OCI-LY1 (cell line): ENCODE data around the gene EFEMP2.
"Not testable (repeated sequence)": the region's sequence is repeated elsewhere in the genome, so short reads cannot be mapped to it uniquely, and the experiment has no call there.

Source experiments
- H2AFZ ChIP-seq: fragments of 200-600 bp; sonication (generic), shearing (Covaris generic); 2 replicates; pipeline ENCODE4 v1.6.0; 2014; ENCODE audit warnings: antibody characterized with exemption, mild to moderate bottlenecking, low read length
- H3F3A ChIP-seq: fragments of 200-600 bp; sonication (generic), shearing (Covaris generic); 2 replicates; pipeline ENCODE4 v1.6.0; 2014; ENCODE audit warnings: mild to moderate bottlenecking, antibody characterized with exemption, low read length, moderate library complexity; ENCODE audit not compliant: insufficient read depth
- H3K27ac ChIP-seq: fragments of 200-600 bp; sonication (generic); 2 replicates; pipeline ENCODE4 v1.5.1; 2014; ENCODE audit warnings: low read length, mixed run types, mild to moderate bottlenecking, low read depth; ENCODE audit not compliant: poor library complexity, severe bottlenecking
- H3K27me3 ChIP-seq: fragments of 200-600 bp; sonication (generic); 2 replicates; pipeline ENCODE4 v1.6.0; 2014; ENCODE audit warnings: antibody characterized with exemption, mild to moderate bottlenecking, low read length, moderate library complexity; ENCODE audit not compliant: insufficient read depth
- H3K36me3 ChIP-seq: fragments of 200-600 bp; sonication (generic); 2 replicates; pipeline ENCODE4 v1.6.1; 2014; ENCODE audit warnings: mild to moderate bottlenecking, antibody characterized with exemption, low read length, moderate library complexity, mixed read lengths; ENCODE audit not compliant: insufficient read depth
- H3K4me1 ChIP-seq: fragments of 200-600 bp; sonication (generic); 2 replicates; pipeline ENCODE4 v1.5.1; 2014; ENCODE audit warnings: mild to moderate bottlenecking, low read length, moderate library complexity; ENCODE audit not compliant: insufficient read depth, severe bottlenecking
- H3K4me2 ChIP-seq: fragments of 200-600 bp; sonication (generic), shearing (Covaris generic); 2 replicates; pipeline ENCODE4 v1.6.1; 2014; ENCODE audit warnings: low read length
- H3K4me3 ChIP-seq: fragments of 200-600 bp; sonication (generic); 2 replicates; pipeline ENCODE4 v1.5.1; 2014; ENCODE audit warnings: low read length, low read depth, mild to moderate bottlenecking, mixed read lengths; ENCODE audit not compliant: poor library complexity, severe bottlenecking
- H3K79me2 ChIP-seq: fragments of 200-600 bp; shearing (Covaris generic); 2 replicates; pipeline ENCODE4 v1.6.1; 2016; ENCODE audit warnings: mixed run types, low read length, mixed read lengths; ENCODE audit not compliant: insufficient read depth
- H3K9ac ChIP-seq: fragments of 200-600 bp; sonication (generic), shearing (Covaris generic); 2 replicates; pipeline ENCODE4 v1.6.1; 2014; ENCODE audit warnings: mild to moderate bottlenecking, low read length, mixed read lengths
- H3K9me2 ChIP-seq: fragments of 200-600 bp; sonication (generic), shearing (Covaris generic); 2 replicates; pipeline ENCODE4 v1.6.1; 2014; ENCODE audit warnings: low read depth, mild to moderate bottlenecking, low read length, mixed read lengths
- H3K9me3 ChIP-seq: fragments of 200-600 bp; shearing (Covaris generic); 2 replicates; pipeline ENCODE4 v1.6.1; 2014; ENCODE audit warnings: low read length, mixed read lengths
- H4K20me1 ChIP-seq: fragments of 200-600 bp; sonication (generic), shearing (Covaris generic); 2 replicates; pipeline ENCODE4 v1.6.0; 2016; ENCODE audit warnings: mild to moderate bottlenecking, low read length; ENCODE audit not compliant: insufficient read depth
- CTCF ChIP-seq: fragments of 200-600 bp; sonication (generic), shearing (Covaris generic); IDR thresholded peaks from 2 replicates; pipeline ENCODE4 v1.5.1; 2017; ENCODE audit warnings: mild to moderate bottlenecking, antibody characterized with exemption, low read length, moderate library complexity, mixed read lengths
- EZH2 ChIP-seq: fragments of 200-600 bp; sonication (generic), shearing (Covaris generic); IDR thresholded peaks from 2 replicates; pipeline ENCODE4 v1.8.0; 2017; ENCODE audit warnings: borderline replicate concordance, mixed run types, mild to moderate bottlenecking, antibody characterized with exemption, low read length, moderate library complexity, mixed read lengths

EFEMP2 gene

GRCh38 chr11:65842144-65842543 lies 30.5 kb downstream of the EFEMP2 start:
- no peaks in the 10 kb centered on the region for H3K36me3 ChIP-seq
- H3K4me3 ChIP-seq, result no peak overlapping the region
- no peak for TF ChIP-seq CTCF
- no peak for TF ChIP-seq EZH2
- no peak overlapping the region for H3K9ac ChIP-seq
- no peaks in the 10 kb centered on the region for H4K20me1 ChIP-seq
- no peaks in the 10 kb centered on the region for H3K4me1 ChIP-seq
- no peak overlapping the region for H3K27ac ChIP-seq
- H3K4me2 ChIP-seq, result no peak overlapping the region
- H3K9me2 ChIP-seq, result no peaks in the 10 kb centered on the region
- no peak overlapping the region for H2AFZ ChIP-seq
- no peaks in the 10 kb centered on the region for H3K27me3 ChIP-seq
- H3K9me3 ChIP-seq, result peaks cover 2% of the 10 kb centered on the region; the same call in 1 of the 2 replicates
- H3K79me2 ChIP-seq, result no peaks in the 10 kb centered on the region
- no peaks in the 10 kb centered on the region for H3F3A ChIP-seq

- no peak overlapping the region for H3K27ac ChIP-seq
- H3K36me3 ChIP-seq, result no peaks in the 10 kb centered on the region
- H3K4me3 ChIP-seq, result no peak overlapping the region
- no peaks in the 10 kb centered on the region for H3K4me1 ChIP-seq
- no peaks in the 10 kb centered on the region for H4K20me1 ChIP-seq
- H3K79me2 ChIP-seq, result no peaks in the 10 kb centered on the region
- no peak overlapping the region for H2AFZ ChIP-seq
- no peaks in the 10 kb centered on the region for H3F3A ChIP-seq
- H3K4me2 ChIP-seq, result no peak overlapping the region
- no peaks in the 10 kb centered on the region for H3K9me2 ChIP-seq
- H3K9me3 ChIP-seq, result peaks cover 3% of the 10 kb centered on the region; the same call in 1 of the 2 replicates
- TF ChIP-seq CTCF, result no peak
- no peak for TF ChIP-seq EZH2
- no peaks in the 10 kb centered on the region for H3K27me3 ChIP-seq
- H3K9ac ChIP-seq, result no peak overlapping the region
Measured at GRCh38 chr11:65834202-65834601, 38.4 kb downstream of the EFEMP2 start.

- Histone ChIP-seq H3K79me2 (no peaks in the 10 kb centered on the region), H3K4me2 (no peak within 1 kb of the TSS), H3K9ac (no peak within 1 kb of the TSS), H3F3A (no peaks in the 10 kb centered on the region), H3K27me3 (no peaks in the 10 kb centered on the region), H3K9me2 (no peaks in the 10 kb centered on the region), H3K4me3 (no peak within 1 kb of the TSS), H4K20me1 (no peaks in the 10 kb centered on the region), H3K9me3 (peaks cover 3% of the 10 kb centered on the region; the same call in 1 of the 2 replicates), H3K36me3 (no peaks in the 10 kb centered on the region), H3K4me1 (no peaks in the 10 kb centered on the region), H2AFZ (no peak within 1 kb of the TSS), H3K27ac (no peak within 1 kb of the TSS)
- no peak for TF ChIP-seq CTCF
- TF ChIP-seq EZH2, result no peak
Measured at GRCh38 chr11:65833297-65834030, 39.1 kb downstream of the EFEMP2 start, which contains the start of gene SNX32. SNX32 (plus strand) TSS chr11:65833963; CDS start chr11:65834066, 103 bp downstream.

- not testable (repeated sequence) for H3K36me3 ChIP-seq, H3K4me2 ChIP-seq, H2AFZ ChIP-seq, H3K27me3 ChIP-seq, H3K9ac ChIP-seq, H3K4me3 ChIP-seq, H3K79me2 ChIP-seq, H3K27ac ChIP-seq, H3K4me1 ChIP-seq, H3F3A ChIP-seq, H3K9me3 ChIP-seq, H4K20me1 ChIP-seq, H3K9me2 ChIP-seq
Measured at GRCh38 chr11:65832231-65832630, 40.4 kb downstream of the EFEMP2 start.
